WI38 (cell line): ENCODE results near the gene MPRIP.

Experiments
- H3K4me3 ChIP-seq: 2 replicates; pipeline ENCODE4 v1.5.1; 2011; ENCODE audit warnings: low read depth, mild to moderate bottlenecking, control low read depth, low read length
- TF ChIP-seq, protein P1 (sequence below): IDR thresholded peaks from 2 replicates; pipeline ENCODE4 v1.5.1; 2012; ENCODE audit warnings: low read depth, mild to moderate bottlenecking, control low read depth, low read length

MPRIP gene

DNA sequence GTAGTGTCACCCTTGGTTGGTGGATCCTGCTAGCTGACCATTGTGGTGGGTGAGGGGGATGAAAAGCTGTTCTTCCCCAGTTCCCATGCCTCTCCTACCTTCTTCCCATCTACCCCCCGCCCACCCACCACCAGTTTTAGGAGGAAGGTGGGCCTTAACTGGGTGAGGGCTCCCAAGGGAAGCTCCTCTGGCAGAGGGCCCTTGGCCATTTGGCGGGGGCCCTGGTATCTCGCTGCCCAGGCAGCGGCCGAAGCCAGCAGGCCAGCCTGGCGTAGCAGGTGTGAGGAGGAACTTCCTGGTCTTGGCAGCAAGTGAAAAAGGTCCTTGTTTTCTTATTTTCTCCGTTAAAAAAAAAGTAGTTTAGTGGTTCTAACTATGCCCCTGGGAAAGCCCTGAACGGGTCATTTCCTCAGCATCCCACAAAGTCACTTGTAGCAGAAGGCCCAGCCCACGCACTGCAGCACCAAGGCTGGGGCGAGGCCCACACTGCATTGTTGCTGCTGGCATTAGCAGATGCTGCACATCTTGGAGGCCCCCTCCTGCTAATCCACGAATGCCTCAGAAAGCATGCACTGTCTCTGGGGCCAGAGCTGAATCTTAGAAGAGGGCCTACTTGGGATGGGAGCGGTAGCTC is 72.5 kb downstream of the MPRIP start:
- no peak overlapping the region for H3K4me3 ChIP-seq
- TF ChIP-seq, protein P1, sequence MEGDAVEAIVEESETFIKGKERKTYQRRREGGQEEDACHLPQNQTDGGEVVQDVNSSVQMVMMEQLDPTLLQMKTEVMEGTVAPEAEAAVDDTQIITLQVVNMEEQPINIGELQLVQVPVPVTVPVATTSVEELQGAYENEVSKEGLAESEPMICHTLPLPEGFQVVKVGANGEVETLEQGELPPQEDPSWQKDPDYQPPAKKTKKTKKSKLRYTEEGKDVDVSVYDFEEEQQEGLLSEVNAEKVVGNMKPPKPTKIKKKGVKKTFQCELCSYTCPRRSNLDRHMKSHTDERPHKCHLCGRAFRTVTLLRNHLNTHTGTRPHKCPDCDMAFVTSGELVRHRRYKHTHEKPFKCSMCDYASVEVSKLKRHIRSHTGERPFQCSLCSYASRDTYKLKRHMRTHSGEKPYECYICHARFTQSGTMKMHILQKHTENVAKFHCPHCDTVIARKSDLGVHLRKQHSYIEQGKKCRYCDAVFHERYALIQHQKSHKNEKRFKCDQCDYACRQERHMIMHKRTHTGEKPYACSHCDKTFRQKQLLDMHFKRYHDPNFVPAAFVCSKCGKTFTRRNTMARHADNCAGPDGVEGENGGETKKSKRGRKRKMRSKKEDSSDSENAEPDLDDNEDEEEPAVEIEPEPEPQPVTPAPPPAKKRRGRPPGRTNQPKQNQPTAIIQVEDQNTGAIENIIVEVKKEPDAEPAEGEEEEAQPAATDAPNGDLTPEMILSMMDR, result no peak

DNA sequence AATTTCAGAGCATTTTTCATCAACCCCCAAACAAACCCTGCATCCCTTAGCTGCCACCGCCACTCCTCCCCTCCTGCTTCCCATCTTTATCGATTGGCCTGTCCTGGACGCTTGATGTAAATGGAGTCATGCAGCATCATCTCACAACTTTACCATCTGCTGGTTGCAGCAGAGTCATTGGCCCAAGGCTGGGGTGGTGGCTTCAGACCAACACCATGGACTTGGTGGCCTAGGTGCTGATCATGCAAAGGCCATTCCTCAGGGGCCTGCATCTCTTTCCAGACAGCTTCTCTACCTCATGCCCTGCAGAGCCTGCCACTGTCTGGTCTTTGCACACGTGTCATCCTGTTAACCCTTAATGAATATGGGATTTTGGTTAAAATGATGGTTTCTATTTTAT is 73.4 kb downstream of the MPRIP start:
- TF ChIP-seq, protein P1, result no peak

DNA sequence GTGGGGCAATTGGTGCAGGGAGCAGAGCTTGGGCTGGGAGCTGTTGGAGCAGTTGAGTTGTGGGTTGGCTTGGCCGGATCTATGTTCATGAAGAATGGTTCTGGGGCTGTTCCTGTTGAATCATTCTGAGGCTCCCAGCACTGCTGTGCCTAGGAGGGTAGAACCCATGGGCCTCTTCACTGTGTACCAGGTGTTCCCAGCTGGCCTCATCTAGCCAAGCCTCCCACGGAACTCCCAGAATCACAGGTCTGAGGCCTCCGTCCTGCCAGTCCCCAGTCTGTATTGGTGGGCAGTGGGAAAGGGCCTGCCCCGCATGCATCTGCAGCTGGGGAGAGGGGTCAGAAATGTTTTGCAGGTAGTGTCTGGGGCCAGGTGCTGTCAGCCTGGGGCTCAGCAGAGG is 74.1 kb downstream of the MPRIP start:
- H3K4me3 ChIP-seq, result no peak overlapping the region
- TF ChIP-seq, protein P1, result no peak

More for the DNA sequence above, 73.4 kb downstream of the MPRIP start:
- H3K4me3 ChIP-seq, result no peak overlapping the region

DNA sequence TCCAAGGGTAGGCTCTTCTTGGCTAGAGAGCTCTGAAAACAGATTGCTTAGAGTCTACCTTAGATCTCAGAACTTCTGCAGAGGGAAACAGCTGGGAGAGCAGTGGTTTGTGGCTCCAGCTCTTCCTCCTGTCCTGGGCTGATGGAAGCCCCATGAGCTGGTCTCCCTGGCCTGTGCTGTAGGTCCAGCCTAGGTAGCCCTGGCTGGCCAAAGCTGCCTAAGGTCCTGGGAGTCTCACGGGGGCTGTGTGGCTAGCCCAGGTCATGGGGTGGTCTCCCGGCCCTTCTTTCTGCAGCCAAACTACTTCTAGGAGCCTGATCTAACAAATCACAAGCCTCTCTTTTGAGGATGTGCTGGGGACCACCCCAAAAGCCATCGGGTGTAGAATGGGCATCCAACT is 75.7 kb downstream of the MPRIP start:
- TF ChIP-seq, protein P1, result no peak
- no peak overlapping the region for H3K4me3 ChIP-seq

DNA sequence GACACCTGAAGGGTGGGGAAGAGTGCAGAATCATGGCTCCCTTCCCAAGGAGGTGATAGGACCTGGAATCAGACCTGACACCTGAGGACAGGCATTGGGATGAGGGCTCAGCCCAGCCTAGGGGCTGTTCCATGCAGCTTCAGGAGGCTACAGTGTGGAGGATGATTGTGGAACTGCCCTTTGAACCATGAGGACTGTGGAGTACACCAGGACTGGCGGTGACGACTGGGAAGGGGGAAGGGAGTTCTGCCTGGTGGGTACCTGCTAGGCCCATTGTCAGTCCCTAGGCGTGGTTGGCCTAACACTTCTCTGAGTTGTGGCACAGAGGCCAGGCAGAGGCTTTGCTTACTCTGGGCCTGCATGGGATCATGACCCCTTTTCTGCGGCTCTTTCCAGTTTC is 76.1 kb downstream of the MPRIP start:
- TF ChIP-seq, protein P1, result no peak
- H3K4me3 ChIP-seq, result no peak overlapping the region

DNA sequence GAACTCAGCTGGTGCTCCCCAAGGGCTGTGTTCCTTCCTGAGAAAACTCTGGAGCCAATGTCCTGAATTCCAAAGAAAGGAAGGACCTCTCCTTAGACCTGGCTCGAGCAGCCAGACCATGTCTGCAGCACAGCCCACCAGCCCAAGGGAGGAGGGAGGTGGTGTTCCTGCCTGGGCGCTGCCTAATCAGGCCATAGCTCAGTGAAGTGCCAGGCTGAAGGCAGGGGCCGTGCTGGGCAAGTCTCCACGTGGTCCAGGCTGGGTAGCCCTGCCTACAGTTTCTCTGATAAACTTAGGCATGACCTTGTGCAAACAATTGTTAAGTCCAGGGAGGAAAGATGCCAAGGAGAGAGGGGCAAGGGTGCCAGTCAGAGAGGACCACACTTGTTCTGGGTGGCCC is 76.8 kb downstream of the MPRIP start:
- no peak overlapping the region for H3K4me3 ChIP-seq

DNA sequence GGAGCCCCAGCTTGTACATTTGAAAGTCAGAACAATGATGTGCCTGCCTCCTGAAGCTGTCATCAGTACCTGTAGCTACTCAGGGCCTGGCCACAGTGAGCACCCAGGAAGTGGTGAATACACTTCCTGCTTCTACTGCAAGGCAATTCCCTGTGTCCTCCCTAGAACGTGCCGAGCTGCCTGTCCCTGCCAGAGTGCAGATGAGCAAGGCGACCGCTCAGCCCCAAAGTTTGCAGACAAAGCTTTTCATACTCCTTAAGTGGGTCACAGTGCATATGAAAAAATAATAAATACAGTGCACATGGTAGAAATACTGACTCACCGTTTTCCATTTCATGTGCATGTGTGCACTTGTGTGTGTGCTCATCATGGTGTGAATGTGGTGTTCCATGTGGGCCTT is 77.3 kb downstream of the MPRIP start:
- H3K4me3 ChIP-seq, result no peak overlapping the region
- TF ChIP-seq, protein P1, result no peak

More for the DNA sequence above, 76.8 kb downstream of the MPRIP start:
- TF ChIP-seq, protein P1, result no peak
